ENCODE data around the gene COL18A1. TPM values are rescaled to one million over a fixed set of nuclear protein-coding genes. Genes with fewer than 3 reads are reported as not detected.

COL18A1 gene
- total RNA-seq, 4 donors from 2014 or later = 124 to 224 (median 173) TPM

- no peaks in the 10 kb centered on the region for H3K27me3 ChIP-seq
- 80 to 84% methylated on average over 21 to 29 of the region's 31 CpGs for WGBS, 2 donors
- TF ChIP-seq, protein P1, sequence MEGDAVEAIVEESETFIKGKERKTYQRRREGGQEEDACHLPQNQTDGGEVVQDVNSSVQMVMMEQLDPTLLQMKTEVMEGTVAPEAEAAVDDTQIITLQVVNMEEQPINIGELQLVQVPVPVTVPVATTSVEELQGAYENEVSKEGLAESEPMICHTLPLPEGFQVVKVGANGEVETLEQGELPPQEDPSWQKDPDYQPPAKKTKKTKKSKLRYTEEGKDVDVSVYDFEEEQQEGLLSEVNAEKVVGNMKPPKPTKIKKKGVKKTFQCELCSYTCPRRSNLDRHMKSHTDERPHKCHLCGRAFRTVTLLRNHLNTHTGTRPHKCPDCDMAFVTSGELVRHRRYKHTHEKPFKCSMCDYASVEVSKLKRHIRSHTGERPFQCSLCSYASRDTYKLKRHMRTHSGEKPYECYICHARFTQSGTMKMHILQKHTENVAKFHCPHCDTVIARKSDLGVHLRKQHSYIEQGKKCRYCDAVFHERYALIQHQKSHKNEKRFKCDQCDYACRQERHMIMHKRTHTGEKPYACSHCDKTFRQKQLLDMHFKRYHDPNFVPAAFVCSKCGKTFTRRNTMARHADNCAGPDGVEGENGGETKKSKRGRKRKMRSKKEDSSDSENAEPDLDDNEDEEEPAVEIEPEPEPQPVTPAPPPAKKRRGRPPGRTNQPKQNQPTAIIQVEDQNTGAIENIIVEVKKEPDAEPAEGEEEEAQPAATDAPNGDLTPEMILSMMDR (IDR thresholded peaks at IDR 0.05) = no peak
- peaks cover 0 to 18% (median 0%) of the 10 kb centered on the region in 3 donors for H3K36me3 ChIP-seq
- no peaks in the 10 kb centered on the region for H3K9me3 ChIP-seq
- DNase-seq (ENCODE audit: low spot score in 2 of 2) = peak in 1 of 2 donors; percentile 9
- no peak overlapping the region for H3K27ac ChIP-seq
- H3K4me3 ChIP-seq = no peak overlapping the region
- H3K4me1 ChIP-seq = peaks cover 0 to 25% (median 5%) of the 10 kb centered on the region in 4 donors
Observed at GRCh38 chr21:45536301-45537081, 131.5 kb downstream of the COL18A1 start.

DNA sequence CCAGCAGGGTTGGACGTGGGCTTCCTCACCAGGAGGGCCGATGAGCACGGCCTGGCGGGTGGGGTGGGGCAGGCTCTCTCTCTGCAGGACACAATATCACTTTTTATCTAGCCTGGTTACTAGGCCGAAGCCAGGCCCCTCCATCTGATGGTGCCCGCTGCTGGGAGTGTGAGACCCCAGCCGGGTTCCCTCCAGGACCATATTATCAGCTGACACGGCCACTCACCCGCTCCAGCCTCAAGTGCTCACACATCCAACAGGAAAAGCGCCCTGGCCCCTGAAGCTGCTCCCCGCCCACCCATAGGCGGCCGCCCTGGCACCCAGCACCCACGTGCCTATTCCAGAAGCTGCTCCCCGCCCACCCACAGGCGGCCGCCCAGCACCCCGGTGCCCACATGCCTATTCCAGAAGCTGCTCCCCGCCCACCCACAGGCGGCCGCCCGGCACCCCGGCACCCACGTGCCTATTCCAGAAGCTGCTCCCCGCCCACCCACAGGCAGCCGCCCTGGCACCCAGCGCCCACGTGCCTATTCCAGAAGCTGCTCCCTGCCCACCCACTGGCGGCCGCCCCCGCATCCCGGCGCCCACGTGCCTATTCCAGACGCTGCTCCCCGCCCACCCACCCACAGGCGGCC lies 132.3 kb downstream of the COL18A1 start:
- DNase-seq (ENCODE audit: low spot score in 2 of 2) = peak in 1 of 2 donors; percentile 10
- WGBS, 2 donors = 78 to 87% methylated on average over 28 to 35 of the region's 37 CpGs
- Histone ChIP-seq H3K27ac (no peak overlapping the region), H3K4me1 (peaks cover 0 to 29% (median 8%) of the 10 kb centered on the region in 4 donors), H3K9me3 (no peaks in the 10 kb centered on the region), H3K27me3 (no peaks in the 10 kb centered on the region), H3K36me3 (peaks cover 0 to 11% (median 0%) of the 10 kb centered on the region in 3 donors), H3K4me3 (no peak overlapping the region)
- TF ChIP-seq, protein P1 (IDR thresholded peaks at IDR 0.05) = no peak
- TF ChIP-seq POLR2A (IDR thresholded peaks at IDR 0.05) (no peak), EP300 (IDR thresholded peaks at IDR 0.05) (no peak)

DNA sequence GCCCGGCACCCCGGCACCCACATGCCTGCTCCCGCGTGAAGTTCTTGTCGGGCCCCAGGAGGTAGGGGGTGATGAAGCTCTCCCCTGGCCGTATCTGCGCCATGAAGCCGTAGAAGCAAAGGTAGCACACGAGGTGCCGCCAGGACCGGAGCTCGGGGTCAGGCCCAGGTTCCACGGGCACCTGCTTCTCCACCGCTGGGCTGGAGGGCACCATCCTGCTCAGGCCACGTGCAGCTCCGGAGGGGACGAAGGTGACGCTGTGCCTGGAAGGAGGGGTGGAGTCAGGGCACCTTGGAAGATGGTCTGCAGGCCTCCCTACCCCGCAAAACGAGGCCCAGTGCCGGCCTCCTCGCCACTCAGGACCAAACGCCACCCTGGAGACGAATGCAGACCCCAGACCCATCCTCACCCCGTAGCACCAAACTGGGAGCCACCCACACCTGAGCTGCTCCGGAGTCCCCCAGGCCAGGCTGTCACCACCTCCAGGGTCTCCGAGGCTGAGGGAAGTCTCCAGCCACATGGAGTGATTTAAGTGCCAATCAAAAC lies 132.9 kb downstream of the COL18A1 start:
- peaks cover 0 to 33% (median 9%) of the 10 kb centered on the region in 4 donors for H3K4me1 ChIP-seq
- no peak overlapping the region for H3K27ac ChIP-seq
- DNase-seq (ENCODE audit: low spot score in 2 of 2) = peak in 1 of 2 donors; percentile 5
- H3K9me3 ChIP-seq = no peaks in the 10 kb centered on the region
- TF ChIP-seq EP300 (IDR thresholded peaks at IDR 0.05) (no peak), POLR2A (IDR thresholded peaks at IDR 0.05) (no peak)
- TF ChIP-seq, protein P1 (IDR thresholded peaks at IDR 0.05) = no peak
- no peaks in the 10 kb centered on the region for H3K27me3 ChIP-seq
- WGBS, 2 donors = 94 to 95% methylated on average over 12 to 27 of the region's 27 CpGs
- no peak overlapping the region for H3K4me3 ChIP-seq
- H3K36me3 ChIP-seq = peaks cover 0 to 11% (median 0%) of the 10 kb centered on the region in 3 donors

GRCh38 chr21:45538381-45539045 lies 133.5 kb downstream of the COL18A1 start:
- 93 to 94% methylated on average over 21 to 30 of the region's 31 CpGs for WGBS, 2 donors
- H3K4me1 ChIP-seq = peaks cover 0 to 30% (median 10%) of the 10 kb centered on the region in 4 donors
- H3K4me3 ChIP-seq = no peak overlapping the region
- peaks cover 0 to 11% (median 0%) of the 10 kb centered on the region in 3 donors for H3K36me3 ChIP-seq
- no peaks in the 10 kb centered on the region for H3K27me3 ChIP-seq
- no peak overlapping the region for H3K27ac ChIP-seq
- peak in 1 of 2 donors; percentile 8 for DNase-seq (ENCODE audit: low spot score in 2 of 2)
- no peaks in the 10 kb centered on the region for H3K9me3 ChIP-seq
- TF ChIP-seq POLR2A (IDR thresholded peaks at IDR 0.05) (no peak), EP300 (IDR thresholded peaks at IDR 0.05) (no peak)
- TF ChIP-seq, protein P1 (IDR thresholded peaks at IDR 0.05) = no peak
